Measurements from ENCODE around the gene FAM124A.

DNA sequence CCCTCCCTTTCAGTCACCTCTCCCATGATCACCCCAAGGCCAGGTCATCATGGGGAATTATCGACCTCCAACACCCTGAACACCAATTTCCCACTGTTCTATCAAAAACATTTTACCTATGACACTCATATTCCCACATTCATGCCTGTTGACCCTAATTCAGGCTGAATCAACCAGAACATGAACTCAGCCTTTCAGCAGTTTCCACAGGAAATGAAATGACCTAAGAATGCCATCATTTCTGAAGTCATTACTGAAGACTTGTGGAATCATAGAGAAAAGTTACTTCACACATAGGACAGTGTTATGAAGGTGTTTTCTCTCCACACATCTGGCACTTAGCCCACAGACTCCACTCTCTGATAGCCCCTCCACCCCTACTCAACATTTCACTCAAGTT lies 29.9 kb upstream of the FAM124A start:
- TF ChIP-seq, protein P1, sequence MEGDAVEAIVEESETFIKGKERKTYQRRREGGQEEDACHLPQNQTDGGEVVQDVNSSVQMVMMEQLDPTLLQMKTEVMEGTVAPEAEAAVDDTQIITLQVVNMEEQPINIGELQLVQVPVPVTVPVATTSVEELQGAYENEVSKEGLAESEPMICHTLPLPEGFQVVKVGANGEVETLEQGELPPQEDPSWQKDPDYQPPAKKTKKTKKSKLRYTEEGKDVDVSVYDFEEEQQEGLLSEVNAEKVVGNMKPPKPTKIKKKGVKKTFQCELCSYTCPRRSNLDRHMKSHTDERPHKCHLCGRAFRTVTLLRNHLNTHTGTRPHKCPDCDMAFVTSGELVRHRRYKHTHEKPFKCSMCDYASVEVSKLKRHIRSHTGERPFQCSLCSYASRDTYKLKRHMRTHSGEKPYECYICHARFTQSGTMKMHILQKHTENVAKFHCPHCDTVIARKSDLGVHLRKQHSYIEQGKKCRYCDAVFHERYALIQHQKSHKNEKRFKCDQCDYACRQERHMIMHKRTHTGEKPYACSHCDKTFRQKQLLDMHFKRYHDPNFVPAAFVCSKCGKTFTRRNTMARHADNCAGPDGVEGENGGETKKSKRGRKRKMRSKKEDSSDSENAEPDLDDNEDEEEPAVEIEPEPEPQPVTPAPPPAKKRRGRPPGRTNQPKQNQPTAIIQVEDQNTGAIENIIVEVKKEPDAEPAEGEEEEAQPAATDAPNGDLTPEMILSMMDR (IDR thresholded peaks at IDR 0.05; ENCODE audit: low read depth, low read length), result no peak
- TF ChIP-seq EZH2phosphoT487 (IDR thresholded peaks at IDR 0.05; ENCODE audit: low read depth), result no peak

Measured in OCI-LY3 (cell line).